Stimulated activated CD4-positive, alpha-beta T cell treated with anti-CD3 and anti-CD28 coated beads, Interleukin-12 subunit alpha, Interleukin-12 subunit beta, amount 100 ng/mL, for 4 hours (primary cell): Measurements from ENCODE around the gene MND1.

Experiments used
- DNase-seq: peaks from one replicate; pipeline ENCODE4 v3.0.0-alpha.2; 2020

The MND1 gene

DNA sequence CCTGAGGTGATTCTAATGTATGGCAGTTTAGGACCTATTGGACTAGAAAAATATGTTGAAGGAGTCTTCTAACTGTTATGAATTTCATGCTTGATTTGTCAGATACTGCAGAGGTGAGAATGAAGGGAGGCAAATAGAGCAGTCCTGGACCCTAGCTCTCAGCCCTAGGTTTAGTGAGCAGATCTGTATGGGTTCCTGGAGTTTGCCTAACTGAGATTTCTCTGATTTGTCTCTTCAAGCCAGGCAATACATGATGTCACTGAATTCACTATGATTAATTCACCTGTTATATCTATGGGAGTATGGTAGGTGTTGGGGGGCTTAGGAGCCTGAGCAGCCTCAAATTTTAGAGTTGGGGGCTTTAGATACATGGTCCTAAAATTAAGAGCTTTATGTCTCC lies 2.6 kb downstream of the MND1 start:
- DNase-seq, result no peak

DNA sequence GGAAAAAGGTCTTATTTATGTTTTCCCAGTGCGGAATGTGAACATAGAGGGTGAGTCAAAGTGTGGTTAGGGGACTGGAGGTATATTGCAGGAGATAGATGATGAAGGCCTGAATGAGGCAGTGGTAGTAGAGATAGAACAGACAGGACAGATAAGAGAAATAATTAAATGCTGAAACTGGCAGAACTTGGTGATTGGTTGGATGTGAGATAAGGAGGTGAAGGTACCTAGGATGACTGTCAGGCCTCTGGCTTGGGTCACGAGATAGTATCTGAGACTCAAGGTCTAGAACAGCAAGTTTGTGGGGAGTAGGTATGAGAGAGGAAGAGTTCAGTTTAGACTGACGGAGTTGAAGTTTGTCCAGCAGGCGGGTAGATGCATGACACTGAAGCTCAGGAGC lies 3.5 kb downstream of the MND1 start:
- DNase-seq, result no peak

DNA sequence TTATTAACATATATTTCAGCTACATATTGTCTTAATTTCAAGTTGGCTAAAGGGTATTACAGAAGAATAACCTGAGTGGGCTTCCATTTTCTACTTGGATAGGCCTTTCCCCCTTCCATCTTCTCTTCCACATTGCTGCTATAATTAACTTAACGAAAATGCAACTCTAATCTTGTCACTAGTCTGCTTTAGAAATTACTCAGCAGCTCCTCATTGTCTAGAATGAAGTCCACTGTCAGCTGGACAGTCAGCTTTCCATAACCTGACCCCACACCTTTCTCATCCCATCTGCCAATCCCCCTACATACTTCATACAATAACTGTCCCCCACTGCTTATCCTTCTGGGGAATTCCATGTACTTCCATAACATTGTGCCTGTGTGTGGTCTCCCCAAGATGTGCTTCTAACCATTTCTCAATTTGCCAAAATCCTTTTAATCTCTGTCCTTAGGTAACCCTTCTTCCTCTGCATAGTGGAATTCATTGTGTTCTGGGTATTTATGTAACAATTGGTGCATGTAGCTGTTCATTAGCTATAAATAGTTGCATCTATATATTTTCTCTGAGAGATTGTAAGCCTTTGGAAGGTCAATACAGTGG lies 4.8 kb downstream of the MND1 start:
- DNase-seq, result no peak

DNA sequence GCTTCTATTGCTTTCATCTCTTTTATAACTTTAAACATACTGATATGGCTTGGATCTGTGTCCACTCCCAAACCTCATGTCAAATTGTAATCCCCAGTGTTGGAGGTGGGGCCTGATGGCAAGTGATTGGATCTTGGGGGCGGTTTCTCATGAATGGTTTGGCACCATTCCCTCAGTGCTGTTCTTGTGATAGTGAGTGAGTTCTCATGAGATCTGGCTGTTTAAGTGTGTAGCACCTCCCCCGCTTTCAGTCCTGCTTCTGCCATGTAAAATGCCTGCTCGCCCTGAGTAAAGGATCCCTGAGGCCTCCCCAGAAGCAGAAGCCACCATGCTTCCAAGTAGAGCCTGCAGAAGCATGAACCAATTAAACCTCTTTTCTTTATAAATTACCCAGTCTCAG lies 17.7 kb downstream of the MND1 start:
- DNase-seq, result no peak

DNA sequence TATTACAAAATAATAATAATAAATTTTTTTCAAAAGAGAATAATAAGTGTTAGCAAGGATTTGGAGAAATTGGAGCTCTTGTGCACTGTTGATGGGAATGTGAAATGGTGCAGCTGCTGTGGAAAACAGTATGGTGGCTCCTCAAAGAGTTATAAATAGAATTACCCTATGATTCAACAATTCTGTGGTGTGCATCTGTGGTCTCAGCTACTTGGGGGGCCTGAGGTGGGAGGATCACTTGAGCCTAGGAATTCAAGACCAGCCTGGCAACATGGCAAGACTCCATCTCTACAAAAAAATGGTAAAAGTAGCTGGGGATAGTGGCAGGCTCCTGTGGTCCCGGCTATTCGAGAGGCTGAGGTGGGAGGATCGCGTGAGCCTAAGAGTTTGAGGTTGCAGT lies 19.6 kb downstream of the MND1 start:
- DNase-seq, result no peak

DNA sequence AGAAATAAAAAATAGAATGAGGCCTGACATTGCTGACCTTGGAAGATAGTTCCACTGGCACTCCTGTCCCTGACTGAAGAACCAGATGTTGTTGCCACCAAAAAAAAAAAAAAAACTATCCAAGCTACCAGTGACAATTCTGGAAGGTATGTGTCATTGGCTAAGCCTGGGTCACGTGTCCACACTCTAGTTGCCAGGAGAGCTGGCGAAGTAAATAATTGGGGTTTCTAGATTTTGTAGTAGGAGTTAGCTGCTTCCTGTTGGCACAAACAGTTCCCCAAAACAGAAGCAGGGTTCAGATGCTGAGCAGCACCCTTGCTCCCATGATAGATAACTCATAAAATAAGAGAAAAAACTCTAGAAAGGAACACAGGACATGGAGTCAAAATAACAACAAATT lies 20.5 kb downstream of the MND1 start:
- DNase-seq, result no peak

DNA sequence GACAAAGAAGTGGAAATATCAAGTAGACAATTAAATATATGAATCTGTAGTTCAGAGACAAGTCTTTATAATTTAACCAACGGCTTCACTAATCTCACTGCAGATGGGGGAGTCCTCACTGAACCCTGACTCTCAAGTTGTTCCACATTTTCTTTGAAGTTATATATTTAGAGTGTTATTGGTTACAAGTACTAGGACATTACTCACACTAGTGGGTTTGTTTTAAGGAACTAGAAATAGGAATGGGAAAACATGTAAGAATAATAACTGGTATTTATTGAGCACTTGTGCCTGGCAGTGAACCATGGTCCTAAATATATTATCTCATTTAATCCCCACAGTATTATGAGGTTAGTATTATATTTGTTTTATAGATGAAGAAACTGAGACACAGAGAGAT lies 22.0 kb downstream of the MND1 start:
- DNase-seq, result no peak

DNA sequence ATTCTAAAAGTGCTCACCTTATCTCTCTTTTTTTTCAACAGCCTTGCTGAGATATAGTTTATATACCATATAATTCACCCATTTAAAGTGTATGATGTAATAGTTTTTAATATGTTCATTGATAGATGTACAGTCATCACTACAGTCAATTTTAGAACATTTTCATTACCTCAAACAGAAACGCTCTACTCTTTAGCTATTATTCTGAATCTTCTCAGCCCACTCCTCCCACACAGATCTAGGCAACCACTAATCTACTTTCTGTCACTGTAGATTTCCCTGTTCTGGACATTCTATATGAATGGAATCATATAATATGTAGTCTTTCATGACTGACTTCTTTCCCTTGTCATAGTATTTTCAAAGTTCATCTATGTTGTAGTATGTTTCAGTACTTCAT lies 22.6 kb downstream of the MND1 start:
- DNase-seq, result no peak

DNA sequence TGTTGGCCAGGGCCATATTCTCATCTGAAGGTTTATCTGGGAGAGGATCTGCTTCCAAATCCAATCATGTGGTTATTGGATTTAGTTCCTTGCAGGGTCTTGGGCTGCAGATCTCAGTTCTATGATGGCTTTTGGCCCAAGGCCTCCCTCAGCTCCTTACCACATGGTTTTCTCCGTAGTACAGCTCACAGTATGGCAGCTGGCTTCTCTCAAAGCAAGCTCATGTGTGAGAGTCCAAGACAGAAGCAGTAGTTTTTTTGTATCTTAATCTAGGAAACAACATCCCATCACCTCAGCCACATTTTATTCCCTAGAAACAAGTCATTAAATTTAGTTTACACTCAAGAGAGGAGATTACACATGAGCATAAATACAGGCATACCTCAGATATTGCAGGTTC lies 24.5 kb downstream of the MND1 start:
- DNase-seq, result no peak

DNA sequence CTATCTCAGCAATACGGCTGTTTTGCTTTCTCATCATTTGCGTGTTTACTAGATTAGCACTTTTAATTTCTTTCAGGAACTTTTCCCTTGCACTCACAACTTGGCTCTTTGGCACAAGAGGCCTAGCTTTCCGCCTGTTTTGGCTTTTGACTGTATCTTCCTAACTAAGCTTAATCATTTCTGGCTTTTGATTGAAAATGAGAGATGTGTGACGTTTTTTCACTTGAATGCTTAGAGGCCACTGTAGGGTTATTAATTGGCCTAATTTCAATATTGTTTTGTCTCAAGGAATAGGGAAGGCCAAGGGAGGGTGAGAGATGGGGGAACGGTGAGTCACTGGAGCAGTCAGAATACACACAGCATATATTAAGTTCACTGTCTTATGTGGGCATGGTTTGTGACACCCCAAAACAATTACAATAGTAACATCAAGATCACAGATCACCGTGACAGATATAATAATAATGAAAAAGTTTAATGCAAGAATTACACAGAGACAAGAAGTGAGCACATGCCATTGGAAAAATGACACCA lies 27.3 kb downstream of the MND1 start:
- no peak for DNase-seq

DNA sequence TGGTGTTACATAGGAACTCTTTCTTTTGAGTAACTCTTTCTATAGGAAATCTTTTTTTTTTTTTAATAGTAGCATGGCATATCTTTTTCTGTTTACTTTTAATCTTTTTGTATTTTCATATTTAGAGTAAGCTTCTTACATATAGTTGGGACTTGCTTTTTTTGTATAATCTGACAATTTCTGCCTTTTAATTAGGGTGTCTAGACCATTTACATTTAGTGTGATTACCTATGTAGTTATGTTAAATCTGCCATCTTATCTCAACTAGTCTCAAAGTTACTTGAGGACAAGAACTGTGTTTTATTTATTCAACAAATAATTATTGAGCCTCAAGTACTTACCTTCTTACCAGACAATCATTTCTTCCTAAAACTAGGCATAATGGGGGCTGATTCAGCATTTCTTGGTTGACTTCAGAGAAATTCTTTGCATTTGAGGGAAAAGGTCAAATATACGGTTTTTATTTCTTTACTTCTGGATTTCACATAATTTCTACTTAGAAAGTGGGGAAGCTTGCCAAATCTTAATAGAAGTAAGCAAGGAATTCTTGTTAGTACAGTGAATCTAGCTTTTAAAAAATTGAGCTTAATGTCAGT lies 28.6 kb downstream of the MND1 start:
- DNase-seq, result no peak

DNA sequence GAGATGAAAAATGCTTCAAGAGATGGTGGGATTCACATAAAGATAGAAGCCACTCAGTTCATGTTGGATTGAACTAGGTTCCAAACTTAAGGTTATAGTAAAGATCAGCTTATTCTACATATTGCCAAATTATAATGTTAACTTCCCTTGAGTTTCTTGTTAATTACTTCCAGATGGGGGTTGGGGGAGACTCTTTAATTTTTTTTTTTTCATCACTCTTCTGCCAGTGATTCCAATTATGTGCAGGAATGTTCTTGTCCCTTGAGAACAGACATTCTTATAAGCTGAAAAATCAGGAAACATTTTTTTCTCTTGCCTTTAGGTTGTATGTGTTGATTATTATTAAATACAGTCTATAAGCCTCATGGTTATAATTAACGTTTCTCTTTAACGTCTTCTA lies 30.0 kb downstream of the MND1 start:
- no peak for DNase-seq

DNA sequence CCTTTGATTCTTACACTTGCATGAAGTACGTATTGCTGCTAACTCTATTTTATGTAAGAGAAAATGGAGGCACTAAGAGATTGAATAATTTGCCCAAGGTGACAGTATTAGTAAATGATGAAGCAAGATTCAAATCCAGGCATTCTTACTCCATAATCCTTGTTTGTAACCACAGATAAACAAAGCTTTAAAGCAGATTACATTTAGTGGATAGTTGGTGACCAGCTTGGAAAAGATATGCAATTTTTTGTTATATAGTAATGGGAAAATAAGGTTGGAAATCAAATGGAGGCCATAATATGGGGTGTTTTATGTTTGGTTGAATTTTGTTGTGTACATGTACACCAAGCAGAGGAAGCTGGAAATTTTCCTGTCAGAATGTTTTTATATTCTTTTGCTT lies 30.8 kb downstream of the MND1 start:
- no peak for DNase-seq

DNA sequence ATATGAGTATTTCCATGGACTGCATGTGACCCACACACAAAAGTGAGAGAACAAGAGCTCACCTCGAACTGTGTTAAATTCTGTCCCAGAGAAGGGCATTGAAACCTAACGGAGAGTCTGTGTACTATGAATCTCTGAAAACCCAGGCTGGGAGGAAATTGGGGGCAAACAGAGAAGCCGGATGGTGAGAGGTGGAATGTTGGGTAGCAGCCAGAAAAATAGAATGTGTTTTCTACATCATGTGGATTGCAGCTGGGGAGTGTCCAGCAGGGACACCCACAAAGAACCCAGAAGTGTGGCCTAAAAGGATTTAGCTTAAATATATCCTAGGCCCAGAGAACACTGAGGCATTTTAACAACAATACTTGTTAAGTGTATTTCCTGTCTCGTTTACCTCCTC lies 38.6 kb downstream of the MND1 start:
- no peak for DNase-seq

DNA sequence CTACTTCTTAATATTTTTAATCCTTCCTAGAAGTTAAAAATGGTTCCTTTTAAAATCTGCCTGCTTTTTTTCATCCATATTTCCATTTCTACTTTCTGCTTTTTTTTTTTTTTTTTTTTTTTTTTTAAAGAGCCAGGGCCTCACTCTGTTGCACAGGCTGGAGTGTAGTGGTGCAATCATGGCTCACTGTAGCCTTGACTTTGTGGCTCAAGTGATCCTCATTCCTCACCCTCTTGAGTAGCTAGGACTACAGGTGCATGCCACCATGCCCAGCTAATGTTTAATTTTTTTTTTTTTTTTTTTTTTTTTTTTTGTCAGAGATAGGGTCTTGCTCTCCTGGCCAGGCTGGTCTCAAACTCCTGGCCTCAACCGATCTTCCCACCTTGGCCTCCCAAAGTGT lies 39.7 kb downstream of the MND1 start:
- no peak for DNase-seq

DNA sequence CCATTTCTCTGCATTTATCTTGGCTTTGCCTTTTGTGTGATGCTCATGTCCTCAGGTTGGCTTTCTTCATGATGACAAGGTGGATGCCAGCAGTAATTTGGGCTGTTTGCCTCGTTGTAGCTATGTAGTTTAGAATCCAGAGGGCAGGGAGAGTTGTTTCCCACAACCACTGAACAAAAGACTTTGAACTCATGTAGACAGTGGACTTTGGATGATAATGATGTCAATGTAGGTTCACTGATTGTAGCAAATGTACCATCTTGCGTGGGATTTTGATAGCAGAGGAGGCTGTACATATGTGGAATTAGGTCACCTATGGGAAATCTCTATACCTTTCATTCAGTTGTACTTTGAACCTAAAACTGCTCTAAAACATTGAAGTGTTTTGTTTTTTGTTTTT lies 41.3 kb downstream of the MND1 start:
- DNase-seq, result no peak

DNA sequence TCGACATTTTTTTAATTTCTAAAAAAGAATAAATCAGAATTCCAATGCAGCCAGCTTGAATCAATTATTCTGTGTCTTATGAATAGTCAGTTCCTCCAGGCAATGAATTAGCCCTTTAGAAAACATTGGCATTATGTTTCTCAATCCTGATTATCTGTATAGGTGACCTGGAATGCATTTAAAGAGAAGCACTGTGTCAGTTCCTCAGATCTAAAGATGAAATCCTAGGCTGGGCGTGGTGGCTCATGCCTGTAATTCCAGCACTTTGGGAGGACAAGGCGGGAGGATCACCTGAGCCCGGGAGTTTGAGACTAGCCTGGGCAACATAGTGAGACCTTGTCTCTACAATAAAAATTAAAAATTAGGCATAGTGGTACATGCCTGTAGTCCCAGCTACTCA lies 43.5 kb downstream of the MND1 start:
- DNase-seq, result no peak

DNA sequence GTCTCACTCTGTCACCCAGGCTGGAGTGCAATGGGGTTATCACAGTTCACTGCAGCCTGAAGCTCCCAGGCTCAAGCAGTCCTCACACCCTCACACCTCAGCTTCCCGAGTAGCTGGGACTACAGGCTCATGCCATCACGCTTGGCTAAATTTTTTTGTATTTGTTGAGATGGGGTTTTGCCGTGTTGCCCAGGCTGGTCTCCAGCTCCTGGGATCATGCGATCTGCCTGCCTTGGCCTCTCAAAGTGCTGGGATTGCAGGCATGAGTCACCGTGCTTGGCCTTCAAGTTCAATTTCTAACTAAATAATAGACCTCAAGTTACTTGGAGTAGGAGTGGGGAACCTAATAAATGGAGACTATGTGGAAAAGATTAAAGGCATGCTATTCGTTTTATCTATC lies 48.9 kb downstream of the MND1 start:
- DNase-seq, result no peak

DNA sequence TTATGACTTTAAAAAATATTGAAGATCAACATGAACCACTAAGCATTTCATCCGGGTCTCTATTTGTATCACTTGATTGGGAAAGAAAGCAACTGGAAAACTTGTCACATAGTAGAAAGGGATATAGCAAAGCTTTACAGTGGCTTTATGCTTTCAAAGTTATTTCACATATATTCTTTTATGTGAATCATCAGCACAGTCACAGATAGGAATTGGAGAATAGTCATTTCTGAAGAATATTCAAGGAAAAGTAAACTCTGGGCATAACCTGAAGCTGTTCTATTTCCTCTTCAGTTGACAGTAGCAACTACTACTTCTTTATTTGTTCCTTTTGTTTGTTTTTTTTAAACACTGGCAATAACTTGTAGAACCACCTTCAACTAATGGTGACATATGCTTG lies 50.5 kb downstream of the MND1 start:
- no peak for DNase-seq

DNA sequence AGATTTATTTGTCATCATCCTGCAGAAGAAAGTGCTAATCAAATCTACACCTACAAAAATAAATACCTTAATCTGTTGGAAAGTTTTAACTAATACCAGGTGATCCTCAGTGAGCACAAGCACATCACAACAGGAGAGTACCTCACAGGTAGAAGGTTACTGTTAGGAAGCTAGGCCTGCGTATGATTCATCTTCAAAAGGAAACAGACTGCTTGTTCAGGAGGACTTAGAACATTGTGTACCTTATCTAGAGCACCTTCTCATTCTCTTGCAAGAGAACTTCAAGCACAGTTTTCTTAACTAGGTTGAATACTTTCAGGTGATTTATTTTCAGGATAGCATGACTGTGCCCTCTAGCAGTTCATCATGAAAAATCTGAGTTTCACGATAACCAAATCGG lies 54.2 kb downstream of the MND1 start:
- no peak for DNase-seq

DNA sequence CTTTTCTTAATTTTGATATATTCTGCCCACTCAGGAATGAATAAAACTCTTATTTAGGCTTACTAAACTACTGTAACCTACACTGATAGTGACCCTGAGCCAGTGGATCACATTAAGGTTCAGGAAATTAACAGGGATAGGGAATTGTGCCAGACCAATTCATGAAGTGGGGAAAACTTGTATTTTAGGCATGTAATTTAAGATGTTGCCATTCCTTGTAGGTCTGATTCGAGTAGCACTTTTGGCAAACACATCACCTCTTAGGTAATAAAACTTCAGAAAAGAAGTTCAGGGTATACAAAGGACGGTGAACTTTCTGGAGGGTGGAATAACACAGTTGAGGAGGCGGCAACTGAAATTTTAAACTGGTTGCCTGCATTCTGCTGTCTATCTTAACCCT lies 54.9 kb downstream of the MND1 start:
- no peak for DNase-seq

DNA sequence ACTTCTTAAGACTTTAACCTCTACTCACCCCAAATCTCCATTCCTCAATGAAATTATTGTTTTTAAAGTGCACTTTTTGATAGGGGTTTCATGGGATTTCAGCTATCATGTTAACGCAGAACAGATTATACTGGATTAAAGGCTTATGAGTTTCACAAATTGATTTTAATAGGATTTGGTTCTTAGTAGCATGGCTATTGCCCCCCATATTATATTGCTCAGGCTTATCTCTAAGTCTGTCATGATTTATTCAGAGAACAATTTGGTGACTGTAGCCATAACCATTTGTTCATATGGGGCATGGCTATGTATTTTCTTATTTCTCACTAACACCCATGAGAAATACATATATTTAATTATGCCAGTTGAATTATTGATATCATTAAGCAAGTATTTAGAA lies 57.0 kb downstream of the MND1 start:
- no peak for DNase-seq

DNA sequence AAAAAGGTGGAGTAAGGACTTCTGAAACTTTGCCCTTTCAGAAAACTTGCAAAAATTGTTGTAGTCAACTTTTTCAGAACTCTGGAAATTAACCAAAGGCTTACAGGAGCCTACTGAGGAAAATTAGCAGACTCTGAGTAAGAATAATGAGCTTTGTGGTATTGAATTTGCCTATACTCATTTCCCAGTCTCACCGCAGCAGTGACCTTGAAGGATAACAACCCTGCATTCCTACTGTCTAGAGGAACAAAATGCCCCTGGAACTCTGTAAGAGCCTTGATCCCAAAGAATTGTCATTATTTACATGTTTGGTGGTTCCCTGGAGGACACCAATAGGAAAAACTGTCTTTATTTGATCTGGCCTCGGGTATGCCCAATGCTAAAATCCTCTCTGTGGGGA lies 57.9 kb downstream of the MND1 start:
- no peak for DNase-seq

DNA sequence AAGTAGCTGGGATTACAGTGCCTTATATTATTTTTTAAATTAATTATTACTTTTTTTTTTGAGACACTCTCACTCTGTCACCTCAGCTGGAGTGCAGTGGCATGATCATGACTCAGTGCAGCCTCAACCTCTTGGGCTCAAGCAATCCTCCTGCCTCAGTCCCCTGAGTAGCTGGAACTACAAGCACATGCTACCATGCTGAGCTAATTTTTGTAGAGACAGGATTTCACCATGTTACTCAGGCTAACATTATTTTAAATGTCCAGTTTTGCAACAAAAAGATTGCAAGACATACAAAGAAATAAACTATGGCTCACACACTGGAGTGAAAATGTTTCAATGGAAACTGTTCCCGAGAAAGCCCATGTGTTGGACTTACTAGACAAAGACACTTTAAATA lies 59.2 kb downstream of the MND1 start:
- no peak for DNase-seq

DNA sequence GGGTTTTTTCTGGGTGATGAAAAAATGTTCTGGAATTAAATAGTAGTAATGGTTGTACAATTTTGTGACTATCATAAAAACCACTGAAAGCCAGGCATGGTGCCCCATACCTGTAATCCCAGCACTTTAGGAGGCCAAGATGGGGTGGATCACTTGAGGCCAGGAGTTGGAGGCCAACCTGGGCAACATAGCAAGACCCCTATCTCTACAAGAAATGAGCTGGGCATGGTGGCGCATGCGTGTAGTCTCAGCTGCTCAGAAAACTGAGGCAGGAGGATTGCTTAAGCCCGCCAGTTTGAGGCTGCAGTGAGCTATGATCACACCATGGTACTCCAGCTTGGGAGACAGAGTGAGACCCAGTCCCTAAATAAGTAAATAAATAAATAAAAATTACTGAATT lies 63.4 kb downstream of the MND1 start:
- DNase-seq, result no peak
